Hematopoietic multipotent progenitor cell (in vitro differentiated cells): Measurements from ENCODE around the gene ITPR3. TPM values are rescaled to one million over a fixed set of nuclear protein-coding genes. Genes with fewer than 3 reads are reported as not detected.

Source experiments
- DNase-seq, 3 donors: peaks; one replicate each; pipeline ENCODE4 v3.0.0-alpha.2; 2011 to 2015; ENCODE audit warnings: low read depth in 2 of 3, low spot score in 2 of 3
- total RNA-seq: library from RNA; depleted of rRNA; stranded (reverse); fragments of >200 nt; gene quantifications from one replicate; pipeline ENCODE4 v1.2.3, GENCODE V29; 2012

Gene ITPR3
- total RNA-seq, 1 donor: 10.5 TPM

DNA sequence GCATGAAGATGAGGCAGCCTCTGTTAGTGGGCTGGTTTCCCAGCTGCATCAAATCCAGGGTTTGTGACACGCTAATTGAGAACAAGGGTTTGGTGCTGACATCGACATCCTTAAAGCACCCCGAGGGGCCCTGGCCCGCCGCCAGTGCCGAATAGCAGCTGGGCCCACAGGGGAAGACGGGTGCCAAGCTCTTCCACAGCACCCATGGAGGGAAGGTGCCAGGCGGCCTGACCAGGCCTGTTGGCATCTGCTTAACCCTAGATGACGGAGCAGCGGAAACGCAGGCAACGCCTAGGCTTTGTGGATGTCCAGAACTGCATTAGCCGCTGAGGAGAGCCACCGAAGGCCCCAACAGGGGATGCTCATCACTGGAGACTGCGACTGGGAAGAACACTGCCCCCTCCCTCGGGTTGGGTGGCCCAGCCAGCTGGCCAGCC is 74.3 kb downstream of the ITPR3 start:
- DNase-seq: no peak

GRCh38 chr6:33696076-33696475 is 75.0 kb downstream of the ITPR3 start:
- no peak for DNase-seq

GRCh38 chr6:33696548-33697518 is 75.7 kb downstream of the ITPR3 start:
- peak in 2 of 3 donors; percentile 80 to 94 for DNase-seq

DNA sequence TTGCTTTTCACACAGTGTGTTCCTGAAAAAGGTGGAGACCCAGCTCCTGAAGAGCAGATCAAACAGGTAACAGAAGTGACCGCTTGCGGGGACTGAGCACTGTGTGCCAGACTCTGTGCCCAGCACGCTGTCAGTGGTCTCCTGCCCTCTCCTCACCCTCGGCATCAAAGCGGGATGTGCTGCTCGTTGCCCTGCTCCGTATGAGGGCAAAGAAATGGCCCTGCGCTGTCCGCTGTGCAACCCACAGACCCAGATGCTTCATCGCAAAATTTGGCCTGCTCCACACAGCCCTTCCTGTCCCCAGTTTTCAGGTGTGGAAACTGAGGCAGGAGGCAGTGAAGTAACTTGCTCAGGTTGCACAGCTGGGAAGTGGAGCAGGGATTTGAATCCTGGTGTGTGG is 76.7 kb downstream of the ITPR3 start:
- DNase-seq: no peak

GRCh38 chr6:33698494-33698893 is 77.4 kb downstream of the ITPR3 start:
- DNase-seq: no peak

GRCh38 chr6:33699131-33699530 is 78.0 kb downstream of the ITPR3 start:
- no peak for DNase-seq

- no peak for DNase-seq
Observed at GRCh38 chr6:33699739-33700138, 78.6 kb downstream of the ITPR3 start.

DNA sequence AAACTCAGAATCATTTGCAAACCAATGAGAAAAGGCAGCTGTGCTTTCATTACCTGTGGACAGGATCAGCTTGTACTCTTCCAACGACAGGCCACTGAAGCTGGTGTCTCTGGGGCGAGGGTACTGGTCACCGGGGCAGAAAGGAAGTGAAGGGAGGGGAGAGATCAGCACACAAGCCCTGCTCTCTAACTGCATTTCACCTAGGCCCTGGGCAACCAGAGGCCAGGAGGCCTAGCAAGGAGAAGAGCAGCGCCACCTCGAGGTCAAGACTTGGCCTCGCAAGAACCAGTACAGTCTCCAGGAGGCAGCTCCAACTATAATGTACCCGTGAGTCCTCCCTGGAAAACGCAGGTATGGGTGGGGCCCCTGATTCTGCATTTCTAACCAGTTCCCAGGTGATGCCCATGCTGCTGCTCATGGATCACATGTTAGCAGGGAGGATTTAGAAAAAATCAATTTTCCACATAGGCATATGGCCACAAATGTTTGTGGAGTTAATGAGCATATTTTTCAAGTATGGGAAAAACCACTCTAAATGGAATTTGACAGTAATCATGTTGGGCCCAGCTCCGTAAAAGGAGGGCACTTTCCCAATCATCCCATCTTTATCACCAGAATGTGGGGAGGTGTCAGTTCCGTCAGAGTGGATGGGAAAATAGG is 79.4 kb downstream of the ITPR3 start:
- DNase-seq: peak in 2 of 3 donors; percentile 84 to 89

- DNase-seq: peak in 2 of 3 donors; percentile 47 to 60
Observed at GRCh38 chr6:33702345-33702977, 81.3 kb downstream of the ITPR3 start.

DNA sequence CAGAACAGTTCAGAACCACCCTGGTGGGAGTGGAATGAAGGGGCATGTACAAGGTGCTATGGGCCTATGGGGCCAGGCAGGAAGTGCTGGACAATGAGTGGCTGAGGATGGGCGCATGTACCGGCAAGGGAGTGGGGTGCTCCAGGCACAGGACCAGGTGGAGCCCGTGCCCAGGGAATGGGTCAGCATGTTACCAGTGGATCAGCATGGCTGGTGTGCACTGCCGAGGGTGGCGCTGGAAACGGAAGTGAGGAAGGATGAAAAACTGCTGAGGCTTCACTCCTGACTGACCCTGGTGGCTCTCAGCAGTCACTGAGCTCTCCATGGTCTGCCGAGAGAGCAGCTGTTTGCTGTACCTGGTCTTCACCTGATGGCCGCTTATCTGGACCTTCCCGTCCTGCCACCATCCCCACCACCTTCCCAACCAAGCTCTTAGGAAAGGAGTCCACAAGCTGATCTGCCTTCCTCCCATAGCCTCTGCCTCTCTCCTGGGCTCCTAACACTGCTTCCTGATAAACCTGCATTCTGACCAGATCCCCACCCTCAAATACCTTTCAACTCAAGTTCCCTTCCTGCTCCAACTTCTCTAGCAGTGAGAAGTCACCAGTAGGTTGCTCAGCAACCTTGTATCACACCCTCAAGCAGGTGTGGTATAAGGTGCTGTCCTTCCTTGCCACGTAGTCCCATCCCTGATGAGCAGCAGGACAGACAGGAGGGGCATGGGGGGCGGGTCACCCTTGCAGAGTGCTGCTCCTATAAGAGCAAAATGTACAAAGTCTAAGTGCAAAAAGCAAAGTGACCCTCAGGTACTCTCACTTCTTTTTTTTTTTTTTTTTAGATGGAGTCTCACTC is 83.3 kb downstream of the ITPR3 start:
- no peak for DNase-seq

DNA sequence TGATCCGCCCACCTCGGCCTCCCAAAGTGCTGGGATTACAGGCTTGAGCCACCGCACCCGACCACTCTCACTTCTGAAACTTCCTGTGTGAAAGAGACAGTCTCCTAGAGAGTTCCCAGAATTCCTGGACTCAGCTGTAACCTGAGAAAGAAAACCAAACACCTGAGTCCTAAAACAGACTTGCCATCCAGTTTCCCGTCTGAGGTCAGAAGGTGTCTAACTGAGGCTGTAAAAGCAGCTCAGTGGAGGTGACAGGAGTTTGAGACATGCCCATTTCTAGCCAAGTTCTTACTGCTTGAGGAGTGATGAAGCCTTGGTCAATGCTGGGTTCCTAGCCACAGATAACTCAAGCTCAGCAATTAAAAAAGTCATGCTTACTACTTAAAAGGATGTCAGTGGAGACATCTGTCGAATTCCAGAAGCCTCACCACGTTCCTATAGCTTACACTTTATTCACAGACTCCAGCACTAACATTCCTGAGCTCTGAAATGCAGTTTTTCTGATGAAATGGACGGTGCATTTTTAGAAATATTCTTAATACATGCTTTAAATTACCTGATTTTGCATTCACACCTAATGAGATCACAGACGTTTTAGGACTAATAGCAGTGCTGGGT is 84.3 kb downstream of the ITPR3 start:
- no peak for DNase-seq

DNA sequence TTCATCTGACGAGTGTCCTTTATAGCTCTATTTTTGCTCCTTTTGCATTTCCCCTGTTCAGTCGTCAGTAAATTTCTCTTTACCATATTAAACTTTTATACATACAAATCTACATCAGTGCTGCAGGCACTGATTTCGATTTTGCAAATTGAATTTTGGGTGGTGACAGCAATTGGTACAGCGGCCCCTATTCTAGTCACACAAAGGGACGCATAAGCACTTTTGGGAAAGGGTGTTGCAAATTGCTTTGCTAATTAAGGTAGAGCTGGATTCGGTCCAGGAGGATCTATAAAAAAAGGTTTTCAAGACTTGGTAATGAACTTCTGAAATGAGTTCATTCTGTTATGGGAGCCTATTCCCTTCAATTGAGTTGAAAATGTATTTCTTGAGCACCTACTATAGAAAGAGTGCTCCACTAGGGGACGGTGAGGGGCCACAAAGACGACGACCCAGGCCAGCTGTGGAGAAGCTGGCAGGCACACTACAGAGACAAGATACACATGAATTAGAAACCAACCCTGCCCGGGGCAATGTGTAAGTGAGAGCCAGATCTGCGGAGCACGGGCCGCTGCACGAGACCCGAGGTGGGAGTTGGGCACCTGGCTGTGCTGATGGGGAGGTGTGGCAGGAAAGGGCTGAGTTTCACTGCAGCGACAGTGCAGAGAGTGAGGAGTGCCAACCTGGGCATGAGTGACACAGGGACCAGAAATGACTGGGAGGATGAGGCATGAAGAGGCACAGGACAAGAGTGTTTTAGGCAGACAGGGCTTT is 85.0 kb downstream of the ITPR3 start:
- no peak for DNase-seq

DNA sequence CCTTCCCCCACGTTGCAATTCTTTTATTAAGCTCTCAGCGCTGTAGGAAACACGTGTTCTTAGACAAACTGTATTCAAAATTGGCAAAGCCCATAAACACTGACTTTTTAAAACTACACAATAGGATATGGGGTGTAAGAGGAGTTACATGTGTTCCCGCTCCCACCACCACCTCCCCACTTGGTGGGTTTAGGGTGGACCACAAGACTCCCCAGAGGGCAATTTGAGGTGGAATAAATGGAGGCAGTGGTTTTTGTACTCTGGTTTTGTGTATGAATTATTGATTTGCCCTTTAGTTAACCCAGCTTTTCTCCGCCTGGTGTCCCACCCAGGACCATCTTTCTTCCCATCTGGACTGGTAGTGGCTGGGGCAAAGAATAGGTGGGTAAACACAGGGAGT is 86.6 kb downstream of the ITPR3 start:
- no peak for DNase-seq

DNA sequence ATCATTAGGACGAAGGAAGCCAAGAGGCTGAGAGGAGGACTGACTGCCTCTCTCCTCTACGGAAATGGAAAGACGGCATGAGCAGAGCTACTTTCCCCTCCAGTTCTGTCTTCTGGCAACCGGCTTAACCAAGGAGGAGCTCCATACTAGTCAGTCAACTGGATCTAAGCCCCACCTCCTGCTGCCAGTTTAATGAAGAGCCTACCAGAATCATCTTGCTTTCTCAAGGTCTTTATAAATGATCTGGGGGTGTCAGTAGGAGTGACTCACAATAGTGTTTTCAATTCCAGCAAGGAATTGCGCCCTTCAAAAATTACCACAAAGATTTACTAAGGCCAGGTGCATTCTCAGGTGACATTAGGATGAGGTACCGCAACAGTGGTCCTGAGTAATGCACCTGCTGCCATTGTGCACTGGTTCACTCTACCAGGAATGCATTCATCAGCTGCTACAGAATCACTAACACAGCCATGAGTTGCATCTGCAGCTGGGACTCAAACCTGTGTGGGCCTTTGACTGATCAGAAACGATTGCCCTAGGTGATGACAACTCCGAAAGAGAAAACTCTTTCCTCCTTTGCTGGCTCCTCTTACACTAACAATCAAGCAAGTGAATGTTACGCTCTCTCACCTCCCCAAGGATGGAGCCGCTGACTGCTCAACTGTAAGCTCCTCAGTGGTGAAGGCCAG is 87.5 kb downstream of the ITPR3 start:
- DNase-seq: no peak

DNA sequence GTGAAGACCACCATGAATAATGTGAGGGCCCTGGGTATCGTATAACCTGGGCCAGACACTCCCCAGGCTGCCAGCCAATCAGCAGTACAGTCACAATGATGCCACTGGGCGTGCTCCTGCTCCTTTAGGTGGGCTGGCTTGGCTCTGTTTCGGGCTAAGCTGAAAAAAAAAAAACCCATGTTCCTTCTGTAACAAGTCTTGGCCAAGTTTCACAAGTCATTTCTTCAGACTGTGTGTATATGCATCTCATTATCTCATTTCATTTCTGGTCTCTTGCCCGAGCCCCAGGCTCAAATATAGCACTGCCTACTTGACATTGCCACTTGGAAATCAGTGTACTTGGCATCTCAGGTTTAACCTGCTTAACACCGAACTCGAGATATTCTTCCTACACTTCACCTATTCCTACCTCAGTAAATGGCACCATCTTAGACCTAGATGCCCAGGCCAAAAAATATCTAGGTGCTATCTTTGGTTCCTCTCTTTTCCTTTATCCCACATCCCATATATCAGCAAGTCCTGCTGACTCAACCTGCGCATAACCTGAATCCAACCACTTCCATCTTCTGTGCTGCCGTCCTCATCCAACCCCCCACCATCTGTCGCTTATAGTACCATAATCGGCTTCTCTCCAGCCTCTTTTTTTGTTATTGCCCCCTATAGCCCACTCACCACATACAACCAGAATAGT is 88.6 kb downstream of the ITPR3 start:
- DNase-seq: no peak

DNA sequence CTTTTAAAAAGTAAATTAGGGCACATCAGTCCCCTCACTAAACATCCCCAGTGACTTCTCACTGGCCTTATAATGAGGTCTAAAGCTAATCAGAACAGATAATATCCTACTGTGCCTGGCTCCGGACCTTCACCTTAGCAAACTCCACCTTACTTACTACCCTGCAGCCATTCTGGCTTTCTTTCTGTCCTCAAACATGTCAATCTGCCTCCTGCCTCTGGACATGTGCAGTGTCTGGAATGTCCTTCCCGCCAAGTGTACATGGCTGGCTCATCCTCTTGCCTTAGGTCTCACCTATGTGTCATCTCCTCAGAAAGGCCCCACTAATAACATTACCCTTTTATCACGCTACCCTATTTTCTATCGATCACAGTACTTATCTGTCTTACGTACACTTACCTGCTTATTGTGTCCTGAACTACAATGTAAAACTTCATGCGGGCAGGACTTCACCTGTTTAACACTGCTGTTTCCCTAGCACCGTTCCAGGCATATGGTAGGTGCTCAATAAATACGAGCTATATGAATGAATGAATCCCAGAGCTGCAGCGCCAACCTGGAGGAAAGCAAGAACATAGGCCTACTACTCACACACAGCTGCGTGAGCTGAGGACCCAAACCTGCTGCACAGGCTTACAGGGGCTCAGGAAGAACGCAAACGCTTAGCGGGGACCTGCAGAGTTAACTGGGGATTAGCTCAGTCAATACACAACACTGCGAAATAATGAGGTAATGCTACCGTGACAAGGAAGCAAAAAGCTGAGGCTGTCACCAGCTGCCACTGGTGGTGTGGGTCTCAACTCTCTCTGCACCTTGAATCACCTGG is 89.4 kb downstream of the ITPR3 start:
- peak in 1 of 3 donors; percentile 33 for DNase-seq
